Sigmoid colon (tissue), 7 donors: ENCODE measurements around the gene FIBCD1. TPM values are rescaled to one million over a fixed set of nuclear protein-coding genes. Genes with fewer than 3 reads are reported as not detected.

ENCODE experiments used
- DNase-seq: peaks from one replicate; pipeline ENCODE4 v3.0.0-alpha.2; 2019
- H3K27ac ChIP-seq, 4 donors: fragments of 200-600 bp; sonication (generic); one replicate each; pipeline ENCODE4 v1.5.1; 2016 to 2019; ENCODE audit warnings: mild to moderate bottlenecking in 1 of 4
- H3K27me3 ChIP-seq, 3 donors: fragments of 200-600 bp; sonication (generic); one replicate each; pipeline ENCODE4 v1.5.1; 2019; ENCODE audit warnings: mild to moderate bottlenecking in 1 of 3
- H3K36me3 ChIP-seq, 4 donors: fragments of 200-600 bp; sonication (generic); one replicate each; pipeline ENCODE4 v1.5.1; 2016 to 2019
- H3K4me1 ChIP-seq, 4 donors: fragments of 200-600 bp; sonication (generic); one replicate each; pipeline ENCODE4 v1.5.1; 2017 to 2019
- H3K4me3 ChIP-seq, 4 donors: fragments of 200-600 bp; sonication (generic); one replicate each; pipeline ENCODE4 v1.5.1; 2017 to 2019; ENCODE audit warnings: mild to moderate bottlenecking in 2 of 4, moderate library complexity in 1 of 4
- H3K9me3 ChIP-seq, 4 donors: fragments of 200-600 bp in 3 of 4; sonication (generic) in 3 of 4; one replicate each; pipeline versions ENCODE4 v1.5.1 to v1.6.1; 2013 to 2019
- CTCF ChIP-seq, 4 experiments: fragments of 450-650 bp in 3 of 4; fragments of 200-600 bp in 1 of 4; IDR thresholded peaks; one replicate each; pipeline ENCODE4 v1.5.1; 2016 to 2019; ENCODE audit warnings: antibody characterized with exemption in 4 of 4, mild to moderate bottlenecking in 3 of 4, moderate library complexity in 2 of 4
- EP300 ChIP-seq, 4 donors: sonication (generic); formaldehyde crosslinking; IDR thresholded peaks; one replicate each; pipeline ENCODE4 v1.6.1; 2017; ENCODE audit warnings: antibody characterized with exemption in 4 of 4
- POLR2A ChIP-seq, 2 donors: fragments of 450-650 bp; IDR thresholded peaks; one replicate each; pipeline ENCODE4 v1.6.1; 2016; ENCODE audit warnings: antibody characterized with exemption in 2 of 2, mild to moderate bottlenecking in 2 of 2, moderate library complexity in 2 of 2
- POLR2AphosphoS5 ChIP-seq, 4 donors: sonication (generic); formaldehyde crosslinking; IDR thresholded peaks; one replicate each; pipeline ENCODE4 v1.6.1; 2017; ENCODE audit warnings: antibody characterized with exemption in 4 of 4
- WGBS, 2 donors: extraction: QIAGEN DNeasy Blood & Tissue Kit; methylation state at CpG; one replicate each; pipeline ENCODE4 v1.1.7; 2013; 5-methylcytosine and 5-hydroxymethylcytosine counted together
- intact Hi-C: fragments of 100-400 bp; cut with DNase I; formaldehyde crosslinking; loops from one replicate; pipeline ENCODE4 v1.15.1; 2023
- polyA plus RNA-seq, 3 donors: library from polyadenylated mRNA; stranded (reverse); fragments of 200-250 nt; gene quantifications; one replicate each; pipeline ENCODE4 v1.2.3, GENCODE V29; 2013
- total RNA-seq, 4 donors: library from RNA; depleted of rRNA; stranded (reverse); fragments of >200 nt; gene quantifications; one replicate each; pipeline ENCODE4 v1.1.0, GENCODE V29; 2016
- donor health status: healthy with polysubstance abuse.
- donor health status: Bipolar disorder and iron deficiency.
- donor health status: healthy.

The FIBCD1 gene
- total and polyA plus RNA-seq, 7 donors: 0.36 to 11.9 (median 10.6) TPM; not detected in 3

DNA sequence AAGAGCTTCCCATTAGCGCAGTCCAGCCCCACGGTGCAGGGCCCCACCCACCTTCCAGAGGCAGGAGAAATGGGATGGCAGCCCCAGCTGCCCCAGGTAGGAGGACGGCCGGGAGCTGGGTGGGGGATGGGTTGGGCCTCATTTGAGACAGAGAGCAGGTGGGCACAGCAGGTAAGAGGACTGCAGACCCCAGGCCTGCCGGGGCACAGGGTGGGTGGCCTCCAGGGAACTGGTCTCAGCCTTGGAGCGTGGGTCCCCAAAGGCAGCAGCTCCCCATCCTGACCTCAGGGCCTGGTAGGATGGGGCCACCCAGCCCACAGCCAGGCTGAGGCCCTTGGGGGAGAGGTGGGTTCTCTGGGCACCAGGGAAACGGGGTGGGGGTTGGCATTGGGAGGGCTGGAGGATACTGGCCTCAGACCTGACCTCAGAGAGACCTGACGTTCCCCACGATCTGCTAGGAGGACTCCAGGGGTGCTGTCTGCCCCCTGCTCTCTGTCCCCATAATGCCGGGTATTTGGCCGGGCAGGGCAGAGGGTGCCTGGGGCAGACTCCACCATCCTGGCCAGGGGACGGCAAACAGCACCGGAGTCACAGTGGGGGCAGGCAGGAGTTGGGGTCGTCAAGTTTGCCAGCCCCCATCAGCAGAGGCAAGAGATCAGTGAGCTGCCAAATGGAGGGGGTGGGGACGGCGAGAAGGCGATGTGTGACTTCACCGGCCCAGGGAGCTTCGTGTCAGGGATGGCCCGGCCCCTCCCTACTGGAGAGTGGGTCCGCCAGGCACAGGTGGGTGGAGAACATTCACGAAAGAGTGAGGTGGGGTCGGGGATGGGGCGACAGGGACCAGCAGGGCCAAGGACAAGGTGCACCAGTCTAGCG, 35.6 kb downstream of the FIBCD1 start:
- peaks cover 0 to 50% (median 33%) of the 10 kb centered on the region in 3 donors for H3K27me3 ChIP-seq
- intact Hi-C loops: no loop called here
- H3K9me3 ChIP-seq: no peaks in the 10 kb centered on the region
- DNase-seq: no peak
- H3K4me3 ChIP-seq: no peak overlapping the region
- TF ChIP-seq POLR2A (IDR thresholded peaks at IDR 0.05) (no peak), POLR2AphosphoS5 (IDR thresholded peaks at IDR 0.05) (no peak), EP300 (IDR thresholded peaks at IDR 0.05) (no peak), CTCF (IDR thresholded peaks at IDR 0.05) (no peak)
- WGBS, 2 donors: 80 to 85% methylated on average over 25 of the region's 25 CpGs
- no peaks in the 10 kb centered on the region for H3K36me3 ChIP-seq
- H3K4me1 ChIP-seq: no peaks in the 10 kb centered on the region
- H3K27ac ChIP-seq: no peak overlapping the region

DNA sequence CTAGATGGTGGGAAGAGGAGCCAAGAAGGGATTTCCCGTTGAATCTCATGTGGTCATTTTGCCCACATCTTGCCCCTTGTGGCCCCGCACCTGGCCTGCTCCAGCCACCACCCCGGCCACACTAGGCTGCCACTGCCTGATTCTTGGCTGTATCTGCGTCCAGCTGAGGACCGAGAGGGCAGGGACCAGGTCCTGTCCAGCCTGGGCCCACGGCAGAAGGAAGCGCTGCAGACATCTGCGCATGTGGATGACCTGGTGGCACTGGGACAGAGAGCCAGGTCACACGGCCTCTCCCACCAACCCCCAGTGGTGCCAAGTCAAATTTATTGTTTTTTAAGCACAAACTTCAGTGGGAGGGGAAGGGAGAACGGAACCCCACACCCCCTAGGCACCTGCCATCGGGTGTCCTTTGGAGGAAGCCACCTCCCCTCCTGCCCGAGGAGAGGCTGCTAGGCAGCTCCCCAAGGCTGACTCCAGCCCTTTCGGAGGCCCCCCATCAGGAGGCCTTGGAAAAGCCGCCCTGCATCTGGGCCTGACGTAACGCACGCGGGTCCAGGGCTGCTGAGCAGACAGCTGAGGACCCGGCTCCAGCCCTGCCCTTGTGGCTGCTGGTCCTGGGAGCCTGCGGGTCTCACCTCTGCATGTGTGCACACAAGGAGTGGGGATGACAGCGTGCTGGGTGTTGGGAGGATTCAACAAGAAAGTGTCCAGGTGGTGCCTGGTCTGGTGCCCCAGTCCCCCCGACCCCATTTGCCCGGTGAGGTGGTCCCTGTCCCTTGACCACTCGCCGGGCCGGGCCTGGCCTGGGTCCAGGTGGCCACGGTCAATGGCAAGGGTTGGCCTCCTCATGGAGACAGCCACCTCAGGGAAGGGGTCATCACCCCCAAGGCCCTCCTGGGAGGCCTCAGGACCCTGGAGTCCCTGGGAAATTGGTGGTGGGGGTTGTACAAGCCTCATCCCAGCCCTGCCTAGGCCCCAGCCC, 36.6 kb downstream of the FIBCD1 start:
- no peaks in the 10 kb centered on the region for H3K4me1 ChIP-seq
- H3K36me3 ChIP-seq: no peaks in the 10 kb centered on the region
- H3K27ac ChIP-seq: no peak overlapping the region
- no peak for TF ChIP-seq EP300 (IDR thresholded peaks at IDR 0.05)
- no peak for TF ChIP-seq POLR2A (IDR thresholded peaks at IDR 0.05)
- TF ChIP-seq POLR2AphosphoS5 (IDR thresholded peaks at IDR 0.05): no peak
- TF ChIP-seq CTCF (IDR thresholded peaks at IDR 0.05): no peak
- no peaks in the 10 kb centered on the region for H3K9me3 ChIP-seq
- intact Hi-C loops: no loop called here
- 88% methylated on average over 27 of the region's 27 CpGs for WGBS, 2 donors
- peaks cover 0 to 59% (median 33%) of the 10 kb centered on the region in 3 donors for H3K27me3 ChIP-seq
- DNase-seq: no peak
- H3K4me3 ChIP-seq: no peak overlapping the region

DNA sequence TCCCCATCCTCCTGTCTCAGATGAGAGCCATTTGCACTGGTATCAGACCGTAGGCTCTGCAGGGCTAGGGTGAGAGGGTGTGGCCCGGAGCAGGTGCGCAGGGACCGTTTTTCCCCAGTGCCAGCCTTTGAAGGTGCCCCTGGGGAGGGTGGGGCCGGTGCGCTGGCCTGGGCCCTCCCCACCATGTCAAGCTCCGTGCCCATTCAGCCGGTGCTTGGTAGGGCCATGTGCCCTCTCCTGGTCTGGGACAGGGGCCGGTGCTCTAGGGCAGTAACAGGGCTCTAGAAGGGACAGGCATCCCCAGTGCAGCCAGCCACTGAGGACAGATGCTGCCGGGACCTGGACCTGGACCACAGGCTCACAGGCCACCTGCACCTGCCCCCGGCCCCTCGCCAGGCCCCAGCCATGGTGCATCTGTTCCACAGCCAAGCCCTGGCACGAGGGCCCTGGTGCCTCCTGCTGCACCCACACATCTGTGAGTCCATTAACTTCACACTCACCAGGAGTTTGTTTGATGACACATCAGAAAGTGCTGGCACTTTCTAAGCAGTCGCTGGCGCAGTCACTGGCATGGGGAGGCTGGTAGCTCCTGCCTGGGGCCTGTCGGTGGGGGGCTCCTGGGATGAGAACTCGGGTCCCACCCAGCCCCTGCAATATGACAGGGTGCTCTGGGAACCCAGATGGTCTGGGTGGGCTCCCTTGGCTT, 37.4 kb downstream of the FIBCD1 start:
- no peak overlapping the region for H3K27ac ChIP-seq
- no peak overlapping the region for H3K4me3 ChIP-seq
- H3K9me3 ChIP-seq: no peaks in the 10 kb centered on the region
- no peaks in the 10 kb centered on the region for H3K36me3 ChIP-seq
- H3K27me3 ChIP-seq: peaks cover 0 to 61% (median 33%) of the 10 kb centered on the region in 3 donors
- no peaks in the 10 kb centered on the region for H3K4me1 ChIP-seq
- intact Hi-C loops: no loop called here
- no peak for TF ChIP-seq POLR2AphosphoS5 (IDR thresholded peaks at IDR 0.05)
- no peak for TF ChIP-seq POLR2A (IDR thresholded peaks at IDR 0.05)
- no peak for TF ChIP-seq CTCF (IDR thresholded peaks at IDR 0.05)
- TF ChIP-seq EP300 (IDR thresholded peaks at IDR 0.05): no peak
- no peak for DNase-seq
- WGBS, 2 donors: 28 to 72% methylated on average over 17 of the region's 17 CpGs

GRCh38 chr9:130900701-130901497, 38.1 kb downstream of the FIBCD1 start:
- WGBS, 2 donors: 30 to 63% methylated on average over 17 of the region's 17 CpGs
- Histone ChIP-seq H3K4me1 (peaks cover 0 to 5% (median 3%) of the 10 kb centered on the region in 4 donors), H3K4me3 (no peak overlapping the region), H3K27me3 (peaks cover 0 to 61% (median 33%) of the 10 kb centered on the region in 3 donors), H3K9me3 (no peaks in the 10 kb centered on the region), H3K27ac (no peak overlapping the region), H3K36me3 (no peaks in the 10 kb centered on the region)
- no peak for DNase-seq
- intact Hi-C loops: no loop called here
- TF ChIP-seq CTCF (IDR thresholded peaks at IDR 0.05): no peak
- no peak for TF ChIP-seq POLR2A (IDR thresholded peaks at IDR 0.05)
- no peak for TF ChIP-seq EP300 (IDR thresholded peaks at IDR 0.05)
- no peak for TF ChIP-seq POLR2AphosphoS5 (IDR thresholded peaks at IDR 0.05)
